ENCODE results near the gene DNAJC1.
"Not testable (repeated sequence)": the region's sequence is repeated elsewhere in the genome, so short reads cannot be mapped to it uniquely, and the experiment has no call there.

Gene DNAJC1, protein sequence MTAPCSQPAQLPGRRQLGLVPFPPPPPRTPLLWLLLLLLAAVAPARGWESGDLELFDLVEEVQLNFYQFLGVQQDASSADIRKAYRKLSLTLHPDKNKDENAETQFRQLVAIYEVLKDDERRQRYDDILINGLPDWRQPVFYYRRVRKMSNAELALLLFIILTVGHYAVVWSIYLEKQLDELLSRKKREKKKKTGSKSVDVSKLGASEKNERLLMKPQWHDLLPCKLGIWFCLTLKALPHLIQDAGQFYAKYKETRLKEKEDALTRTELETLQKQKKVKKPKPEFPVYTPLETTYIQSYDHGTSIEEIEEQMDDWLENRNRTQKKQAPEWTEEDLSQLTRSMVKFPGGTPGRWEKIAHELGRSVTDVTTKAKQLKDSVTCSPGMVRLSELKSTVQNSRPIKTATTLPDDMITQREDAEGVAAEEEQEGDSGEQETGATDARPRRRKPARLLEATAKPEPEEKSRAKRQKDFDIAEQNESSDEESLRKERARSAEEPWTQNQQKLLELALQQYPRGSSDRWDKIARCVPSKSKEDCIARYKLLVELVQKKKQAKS

DNA sequence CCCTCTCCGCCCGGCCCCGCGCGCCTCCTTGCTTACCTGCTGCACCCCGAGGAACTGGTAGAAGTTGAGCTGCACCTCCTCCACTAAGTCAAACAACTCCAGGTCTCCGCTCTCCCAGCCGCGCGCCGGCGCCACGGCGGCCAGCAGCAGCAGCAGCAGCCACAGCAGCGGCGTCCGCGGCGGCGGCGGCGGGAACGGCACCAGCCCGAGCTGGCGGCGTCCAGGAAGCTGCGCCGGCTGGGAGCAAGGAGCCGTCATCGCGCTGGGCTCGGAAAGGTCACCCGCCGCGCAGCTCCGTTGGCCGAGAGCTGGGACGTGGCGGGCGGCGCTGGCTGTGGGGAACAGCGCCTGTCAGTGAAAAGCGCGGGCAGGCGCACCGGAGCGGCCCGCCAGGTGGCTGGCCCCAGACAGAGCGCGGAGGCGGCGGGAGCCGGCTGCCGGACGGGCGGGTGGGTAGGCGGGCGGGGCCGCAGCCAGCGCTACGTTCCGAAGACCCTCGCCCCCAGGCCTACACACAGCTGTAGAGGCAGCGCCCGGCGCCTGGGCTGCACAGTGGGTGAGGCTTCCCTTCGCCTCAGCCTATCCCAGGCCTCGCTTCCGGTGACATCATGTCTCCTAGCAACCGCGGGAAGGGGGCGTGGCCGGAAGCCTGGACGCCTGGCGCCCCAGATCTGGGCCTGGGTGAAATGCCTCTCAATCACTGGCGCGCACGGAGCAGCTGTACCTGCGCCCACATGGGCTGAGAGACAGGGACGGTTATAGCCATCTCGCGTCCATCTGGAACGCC, at the start of gene DNAJC1:
DNAJC1 (minus strand) TSS at position 554 of the 787 bp plus-strand sequence; CDS start at position 258, 296 bp downstream.
- intact Hi-C loops (cut with DNase I): loop anchor here (5.0 to 10.0 kb wide), 4 partner anchors 224 to 431 kb away; partner anchors contain the start of gene BMI1

DNA sequence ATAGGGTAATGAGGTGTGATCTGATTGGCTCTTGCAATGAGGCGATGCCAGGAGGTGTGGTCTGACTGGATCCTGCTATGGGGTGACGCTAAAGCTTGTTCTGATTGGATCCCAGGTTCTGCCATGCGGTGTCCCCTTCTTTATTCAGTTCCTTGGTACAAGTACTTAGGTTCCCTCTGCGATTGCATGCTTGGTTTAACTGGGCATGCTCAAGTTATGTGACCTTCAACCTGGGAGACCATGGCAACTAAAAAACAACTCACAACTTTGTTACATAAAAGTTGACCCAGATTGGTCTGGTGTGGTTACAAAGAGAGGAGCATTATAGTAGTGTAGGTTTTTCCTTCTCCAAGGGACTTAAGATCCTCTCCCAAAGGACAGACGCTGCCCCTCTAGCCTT, 49.5 kb upstream of the DNAJC1 start:
- no peak for DNase-seq
- intact Hi-C loops (cut with DNase I): no loop called here

More for the DNA sequence above, at the start of gene DNAJC1:
- DNase-seq: peak; percentile 97 to 100 (median 98)

DNA sequence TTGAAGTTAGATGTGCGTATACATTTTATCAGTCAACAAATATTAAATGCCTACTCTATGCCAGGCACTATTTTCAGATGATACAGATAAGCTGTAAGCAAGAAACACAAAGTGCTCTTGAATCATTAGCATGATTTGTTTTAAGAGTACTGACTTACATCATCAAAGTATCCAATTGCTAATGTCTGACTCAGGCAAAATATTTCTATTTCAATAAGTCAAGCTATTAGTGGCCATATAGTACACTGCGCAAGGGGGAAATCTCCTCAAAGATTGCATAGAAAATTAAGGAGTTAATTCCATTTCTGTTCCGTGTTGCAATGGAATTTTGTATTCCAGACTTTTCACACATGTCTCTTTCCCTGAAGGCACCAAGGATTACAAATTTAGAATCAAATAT, 46.1 kb upstream of the DNAJC1 start:
- no peak for DNase-seq
- intact Hi-C loops (cut with DNase I): no loop called here

DNA sequence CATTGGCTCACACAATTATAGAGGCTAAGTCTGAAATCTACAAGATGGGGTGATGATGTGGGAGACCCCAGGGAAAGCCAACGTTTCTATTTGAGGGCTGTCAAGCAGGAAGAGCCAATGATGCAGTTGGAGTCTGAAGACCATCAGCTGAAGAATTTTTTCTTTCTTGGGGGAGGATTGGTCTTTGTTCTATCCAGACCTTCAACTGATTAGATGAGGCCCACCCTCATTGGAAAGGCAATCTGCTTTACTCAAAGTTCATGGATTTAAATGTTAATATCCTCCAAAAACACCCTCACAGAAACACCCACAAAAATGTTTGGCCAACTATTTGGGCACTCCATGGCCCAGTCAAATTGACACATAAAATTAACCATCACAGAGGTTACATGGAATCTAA, 44.3 kb upstream of the DNAJC1 start:
- DNase-seq: no peak

DNA sequence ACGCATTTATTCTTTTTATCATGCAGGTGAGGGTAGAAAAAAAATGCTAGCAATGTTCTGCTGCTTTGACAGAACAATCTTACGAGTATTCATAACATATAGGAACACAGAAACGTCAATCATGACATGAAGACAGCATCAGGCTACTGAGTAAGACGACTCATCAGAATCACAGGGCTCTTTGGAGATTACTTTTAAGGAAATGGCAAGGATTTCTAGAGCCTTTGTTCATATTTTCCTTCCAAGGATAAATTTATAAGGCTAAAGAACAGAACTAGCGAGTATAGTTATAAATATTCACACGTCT, 39.8 kb upstream of the DNAJC1 start:
- intact Hi-C loops (cut with DNase I): no loop called here
- DNase-seq: no peak

More for the DNA sequence above, 44.3 kb upstream of the DNAJC1 start:
- intact Hi-C loops (cut with DNase I): no loop called here

DNA sequence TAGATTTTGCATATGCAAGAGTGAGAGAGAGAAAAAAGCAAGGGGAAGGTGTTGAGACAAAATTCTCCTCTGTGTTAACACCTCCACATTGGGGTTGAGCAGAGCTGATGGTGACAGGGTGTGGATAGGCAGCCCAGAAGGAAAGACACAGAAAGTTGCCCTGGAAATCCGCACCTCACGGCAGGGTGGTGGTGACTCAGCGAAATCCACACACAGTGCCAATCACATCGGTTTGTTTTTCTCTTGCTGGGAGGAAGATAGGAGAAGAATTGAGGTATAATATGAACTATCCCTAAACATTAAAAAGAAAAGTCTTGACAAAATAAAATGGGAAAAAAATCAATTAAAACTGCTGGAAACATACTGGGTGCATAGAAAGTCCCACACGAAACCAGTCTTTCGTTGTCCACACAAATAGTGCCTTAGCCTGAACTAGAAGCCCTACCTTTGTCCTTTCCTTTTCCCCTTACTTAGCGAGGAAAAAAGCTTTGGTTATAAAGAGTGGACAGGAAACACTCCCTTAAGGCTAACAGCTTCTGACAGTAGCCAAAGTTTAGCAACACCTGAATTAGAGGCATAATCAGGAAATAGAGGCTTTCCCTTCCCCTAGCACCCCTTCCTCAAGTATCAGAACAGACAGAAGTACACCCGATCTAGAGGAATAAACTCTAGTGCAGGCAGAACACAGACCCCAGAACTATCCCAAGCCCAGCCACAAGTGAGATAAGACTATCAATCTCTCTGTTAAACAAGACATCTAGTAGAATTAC, 39.2 kb upstream of the DNAJC1 start:
- DNase-seq: peak in 1 of 10 donors; percentile 14
- intact Hi-C loops (cut with DNase I): no loop called here

DNA sequence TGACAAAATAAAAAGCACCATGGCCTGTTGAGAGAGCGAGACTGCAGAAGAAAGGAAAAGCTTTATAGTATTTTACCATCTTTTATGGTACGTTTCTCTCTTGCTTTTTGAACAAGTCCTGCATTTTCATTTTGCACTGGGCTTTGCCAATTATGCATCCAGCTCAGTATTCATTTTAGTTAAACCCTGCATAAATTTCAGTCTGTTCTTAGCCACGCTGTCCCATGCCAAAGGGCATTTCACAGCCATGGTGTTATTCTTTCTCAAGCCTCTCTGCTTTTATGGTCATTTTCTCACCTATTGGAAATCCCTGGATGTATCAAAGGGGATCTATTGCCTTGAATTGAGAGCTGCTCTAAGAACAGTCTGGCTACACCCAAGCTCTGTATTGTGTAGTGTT, 30.8 kb upstream of the DNAJC1 start:
- intact Hi-C loops (cut with DNase I): no loop called here

DNA sequence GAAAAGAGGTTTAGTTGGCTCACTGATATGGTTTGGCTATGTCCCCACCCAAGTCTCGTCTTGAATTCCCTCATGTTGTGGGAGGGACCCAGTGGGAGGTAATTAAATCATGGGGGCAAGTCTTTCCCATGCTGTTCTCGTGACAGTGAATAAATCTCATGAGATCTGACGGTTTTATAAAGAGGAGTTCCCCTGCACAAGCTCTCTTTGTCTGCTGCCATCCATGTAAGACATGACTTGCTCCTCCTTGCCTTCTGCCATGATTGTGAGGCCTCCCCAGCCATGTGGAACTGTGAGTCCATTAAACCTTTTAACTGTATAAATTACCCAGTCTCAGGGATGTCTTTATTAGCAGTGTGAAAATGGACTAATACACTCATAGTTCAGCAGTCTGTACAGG, 28.7 kb upstream of the DNAJC1 start:
- DNase-seq; intact Hi-C loops (cut with DNase I): not testable (repeated sequence)

More for the DNA sequence above, 30.8 kb upstream of the DNAJC1 start:
- no peak for DNase-seq

DNA sequence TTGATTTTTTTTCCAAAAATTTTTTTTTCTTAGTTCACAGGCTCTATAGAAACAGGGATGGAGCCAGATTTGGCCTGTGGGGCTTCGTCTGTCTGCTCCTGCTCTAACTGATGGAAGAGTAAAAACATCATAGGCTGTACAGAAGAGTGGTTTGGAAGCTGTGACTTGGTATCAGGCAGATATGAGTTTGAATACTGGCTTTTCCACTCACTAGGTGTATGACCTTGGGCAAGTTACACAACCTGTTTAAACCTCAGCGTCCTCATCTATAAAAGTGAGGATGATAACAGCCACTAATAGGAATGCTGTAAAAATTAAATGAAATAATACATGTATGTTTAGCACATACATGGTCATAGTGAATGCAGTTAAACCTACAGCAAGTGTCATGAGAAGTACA, 26.9 kb upstream of the DNAJC1 start:
- DNase-seq: no peak

DNA sequence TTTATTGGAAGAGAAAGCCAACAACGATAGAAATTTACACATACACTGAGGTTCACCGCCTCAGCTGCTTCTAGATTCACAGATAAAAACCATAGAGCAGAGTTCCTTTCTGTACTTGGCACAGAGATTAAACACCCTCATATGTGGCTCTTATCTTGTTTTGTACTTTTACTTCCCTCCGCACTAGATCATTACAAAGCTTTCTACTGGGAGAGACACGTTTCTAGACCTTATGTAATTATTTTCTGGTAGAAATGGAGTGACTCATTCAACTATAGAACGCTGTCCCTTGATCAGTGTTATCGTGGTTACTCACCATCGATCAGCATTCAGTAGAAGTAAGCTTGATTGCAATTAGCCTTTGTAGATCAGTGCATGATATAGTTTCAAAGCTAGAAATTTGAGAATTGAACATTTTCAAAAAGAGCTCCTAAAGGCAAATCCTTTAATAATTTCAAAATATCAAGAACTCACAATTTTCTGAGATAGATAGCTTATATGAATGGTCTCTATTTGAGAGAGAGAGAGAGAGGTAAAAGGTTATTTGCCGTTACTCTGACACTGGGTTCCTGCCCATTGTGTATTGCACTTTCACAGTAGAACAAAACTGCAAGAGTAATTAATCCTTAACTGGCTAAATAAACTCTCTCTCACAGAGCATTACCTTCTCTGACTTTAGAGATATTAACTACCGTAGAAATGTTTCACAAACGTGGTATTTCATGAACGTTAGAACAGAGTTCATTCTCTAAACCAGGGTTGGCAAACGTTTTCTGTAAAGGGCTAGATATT, 26.1 kb upstream of the DNAJC1 start:
- no peak for DNase-seq
- intact Hi-C loops (cut with DNase I): no loop called here

More for the DNA sequence above, 26.9 kb upstream of the DNAJC1 start:
- intact Hi-C loops (cut with DNase I): no loop called here

DNA sequence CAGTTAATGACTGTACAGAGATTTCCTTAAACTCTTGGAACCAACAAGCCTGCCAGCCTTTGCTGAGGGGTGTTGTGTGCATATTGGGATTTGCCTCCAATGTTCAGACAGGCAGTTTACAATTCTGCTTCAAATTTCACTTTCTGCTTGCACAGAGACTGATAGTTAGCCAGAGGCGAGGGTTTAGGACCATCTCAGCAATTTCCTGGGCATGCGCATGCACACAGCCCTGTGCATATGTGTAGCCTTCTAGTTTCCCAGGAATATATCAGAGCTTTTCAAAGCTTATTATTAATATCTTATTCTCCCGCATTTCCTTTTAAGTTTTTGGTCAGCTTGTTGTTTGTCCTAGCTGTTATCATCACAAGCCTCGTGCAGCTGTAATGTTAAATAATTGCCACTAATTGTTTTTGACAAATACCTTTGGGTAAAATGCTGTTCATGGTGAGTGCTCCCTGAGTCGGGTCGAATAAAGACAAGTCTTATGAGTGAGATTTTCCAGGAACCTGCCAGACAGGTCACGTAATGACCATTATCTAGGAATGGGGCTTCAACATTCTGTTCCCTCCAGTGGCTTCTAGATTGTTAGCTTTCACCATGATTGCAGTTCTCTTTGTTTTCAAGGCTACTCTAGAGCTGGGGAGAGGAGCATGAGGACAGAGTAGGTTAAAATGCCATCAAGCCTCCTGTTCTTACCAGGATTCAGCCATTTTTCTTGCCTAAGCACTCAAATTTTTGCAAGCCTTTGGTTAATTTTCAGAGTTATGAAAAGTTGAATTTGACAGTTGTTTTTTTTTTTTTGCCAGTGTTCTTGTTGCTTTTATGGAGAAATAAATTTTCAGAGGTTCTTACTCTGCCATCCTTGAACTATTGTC, 24.1 kb upstream of the DNAJC1 start:
- intact Hi-C loops (cut with DNase I): no loop called here
- no peak for DNase-seq

DNA sequence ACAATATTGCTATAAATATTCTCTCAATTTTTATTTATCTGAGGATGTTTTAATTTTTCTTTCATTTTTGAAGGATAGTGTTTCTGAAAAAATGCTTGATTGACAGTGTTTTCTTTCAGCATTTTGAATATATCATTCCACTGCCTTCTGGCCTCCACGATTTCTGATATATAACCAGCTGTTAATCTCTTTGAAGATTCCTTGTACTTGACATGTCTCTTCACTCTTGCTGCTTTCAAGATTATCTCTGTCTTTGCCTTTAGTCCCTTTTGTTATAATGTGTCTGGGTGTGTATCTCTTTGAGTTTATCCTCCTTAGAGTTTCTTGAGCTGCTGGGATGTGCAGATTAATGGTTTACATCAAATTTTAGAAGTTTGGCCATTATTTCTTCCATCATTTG, 22.8 kb upstream of the DNAJC1 start:
- DNase-seq: no peak
- intact Hi-C loops (cut with DNase I): no loop called here

DNA sequence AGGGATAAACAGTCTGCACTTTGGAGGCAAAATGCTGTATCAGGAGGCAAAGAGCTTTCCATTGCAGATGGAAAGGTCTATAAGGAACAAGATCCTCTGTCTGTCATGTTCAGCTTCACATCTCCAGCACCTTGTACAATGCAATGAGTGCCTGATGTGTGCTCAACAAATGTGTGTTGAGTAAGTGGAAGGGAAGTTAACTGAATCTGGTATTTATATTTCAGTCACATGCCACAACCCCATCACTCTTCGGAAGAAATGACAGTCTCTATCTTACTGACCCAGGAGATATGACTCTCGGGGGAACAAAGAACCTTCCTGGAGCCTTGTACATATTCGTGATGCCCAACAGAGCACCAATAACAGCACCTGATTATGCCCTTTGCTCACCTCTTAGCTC, 20.0 kb upstream of the DNAJC1 start:
- DNase-seq: no peak
- intact Hi-C loops (cut with DNase I): no loop called here

DNA sequence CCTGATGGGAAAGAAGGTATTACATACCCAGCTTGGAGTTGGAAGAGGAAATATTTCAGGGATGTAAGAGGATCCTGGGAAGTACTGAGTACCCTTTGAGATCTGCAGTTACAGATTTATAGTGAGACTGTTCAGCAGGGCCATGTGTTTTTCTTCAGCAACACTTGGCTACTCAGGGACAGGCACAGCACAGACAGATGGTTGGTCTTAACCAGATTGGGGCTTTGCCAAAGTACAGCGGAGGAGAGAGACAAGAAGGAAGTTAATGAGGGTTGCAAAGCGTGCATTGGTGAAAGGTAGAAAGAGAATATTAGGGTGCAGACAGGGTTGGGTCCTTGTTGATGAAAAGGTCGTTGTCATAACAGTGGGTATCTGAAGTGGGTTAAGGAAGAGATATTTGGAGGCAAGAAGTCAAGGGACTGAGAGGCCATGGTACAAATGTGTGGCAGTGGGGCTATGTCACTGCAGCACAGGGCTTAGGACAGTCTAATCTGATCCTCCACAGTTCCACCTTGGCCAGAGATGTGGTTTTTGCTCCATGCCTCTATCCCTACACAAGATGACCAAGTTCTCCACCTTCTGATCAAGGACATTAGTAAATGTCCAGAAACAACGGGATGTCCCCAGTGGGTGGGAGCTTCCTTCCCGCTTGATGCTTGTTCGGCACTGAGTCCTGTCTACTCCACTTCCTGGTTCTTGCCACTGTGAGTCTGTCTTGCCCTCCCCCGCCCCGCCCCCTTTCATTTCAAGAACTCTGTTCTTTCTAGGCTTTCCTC, 18.9 kb upstream of the DNAJC1 start:
- peak in 1 of 10 donors; percentile 41 for DNase-seq
- intact Hi-C loops (cut with DNase I): no loop called here

DNA sequence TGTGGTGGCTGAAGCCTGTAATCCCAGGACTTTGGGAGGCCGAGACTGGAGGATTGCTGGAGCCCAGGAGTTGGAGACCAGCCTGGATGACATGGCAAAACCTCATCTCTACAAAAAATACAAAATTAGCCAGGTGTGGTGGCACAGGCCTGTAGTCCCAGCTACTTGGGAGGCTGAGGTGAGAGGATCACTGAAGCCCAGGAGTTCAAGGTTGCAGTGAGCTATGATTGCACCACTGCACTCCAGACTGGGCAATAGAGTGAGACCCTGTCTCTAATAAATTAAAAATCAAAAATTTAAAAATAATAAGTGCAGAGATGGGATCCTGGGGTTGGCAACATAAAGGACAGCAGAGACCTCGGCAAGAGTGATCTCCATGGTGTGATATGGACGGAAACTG, 17.6 kb upstream of the DNAJC1 start:
- not testable (repeated sequence) for DNase-seq

DNA sequence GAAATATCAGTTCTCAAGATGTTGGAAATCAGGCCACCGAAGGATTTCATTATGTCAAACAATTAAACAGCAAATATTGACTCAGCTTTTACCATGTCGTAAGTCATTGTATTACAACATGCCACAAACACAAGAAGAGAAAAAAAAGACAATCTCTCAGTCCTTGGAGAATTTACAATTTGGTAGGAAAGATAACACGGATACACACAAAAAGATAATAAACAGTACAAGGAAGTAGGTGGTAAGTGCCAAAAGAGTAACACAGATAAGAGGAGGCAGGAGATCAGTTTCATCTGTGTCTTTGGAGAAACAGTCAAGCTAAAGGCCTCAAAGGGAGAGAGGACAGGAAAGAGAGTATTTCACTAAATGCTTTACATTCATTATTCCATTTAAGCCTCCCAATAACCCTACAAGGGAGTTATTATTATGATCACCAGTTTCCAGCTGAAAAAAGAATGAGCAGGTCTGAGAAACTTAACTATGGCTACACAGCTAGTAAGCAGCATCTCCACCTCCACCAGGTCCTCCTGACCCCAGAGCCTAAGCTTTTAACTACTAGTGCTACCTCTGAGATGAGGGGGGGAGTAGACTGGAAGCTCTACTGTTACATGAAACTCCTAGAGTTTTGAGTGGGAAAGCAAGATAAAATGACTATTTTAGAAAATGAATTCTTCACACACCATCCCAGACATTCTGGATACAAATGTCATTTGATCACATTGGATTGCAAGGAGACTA, 13.9 kb upstream of the DNAJC1 start:
- intact Hi-C loops (cut with DNase I): no loop called here

More for the DNA sequence above, 17.6 kb upstream of the DNAJC1 start:
- intact Hi-C loops (cut with DNase I): not testable (repeated sequence)

DNA sequence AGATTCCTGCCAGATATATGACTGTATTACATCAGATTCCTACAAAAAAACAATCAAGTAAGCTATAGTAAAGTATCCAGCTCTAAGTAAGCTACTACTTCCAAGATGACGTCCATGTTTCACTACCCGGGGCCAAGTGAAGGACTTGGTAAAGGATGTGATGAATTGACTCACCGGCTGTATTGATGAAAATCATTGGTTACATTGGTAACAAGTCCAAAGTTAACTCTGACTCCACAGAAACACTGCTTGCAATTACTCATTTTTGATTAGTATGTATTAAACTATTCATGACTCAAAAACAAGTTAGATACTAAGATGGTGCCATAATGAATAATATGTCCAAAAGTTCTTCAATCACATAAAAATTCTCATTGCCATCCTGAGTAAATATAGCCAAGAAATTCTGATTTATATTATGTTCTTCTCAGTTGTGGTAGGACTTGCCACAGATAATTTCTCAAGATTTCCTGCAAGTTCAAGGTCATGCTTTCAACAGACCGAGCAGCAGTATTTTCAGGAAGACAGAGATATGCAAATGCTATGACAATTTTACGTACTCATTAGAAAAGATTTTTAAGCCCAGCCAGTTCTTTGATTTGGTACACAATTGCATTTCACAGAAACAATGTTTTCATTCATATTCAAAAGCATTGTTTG, 12.6 kb upstream of the DNAJC1 start:
- intact Hi-C loops (cut with DNase I): no loop called here
- DNase-seq: no peak

More for the DNA sequence above, 13.9 kb upstream of the DNAJC1 start:
- no peak for DNase-seq
